ENCODE measurements around the gene NEUROD6.

The NEUROD6 gene

GRCh38 chr7:31335161-31335856 is 5.2 kb downstream of the NEUROD6 start:
- DNase-seq (ENCODE audit: low read depth, low spot score), result no peak
- no peak overlapping the region for H3K27ac ChIP-seq

GRCh38 chr7:31333291-31333690 is 7.2 kb downstream of the NEUROD6 start:
- DNase-seq (ENCODE audit: low read depth, low spot score), result no peak
- no peak overlapping the region for H3K27ac ChIP-seq

GRCh38 chr7:31327071-31327470 is 13.5 kb downstream of the NEUROD6 start:
- H3K27ac ChIP-seq, result no peak overlapping the region
- DNase-seq (ENCODE audit: low read depth, low spot score), result peak; percentile 29

GRCh38 chr7:31326416-31326815 is 14.1 kb downstream of the NEUROD6 start:
- no peak overlapping the region for H3K27ac ChIP-seq
- no peak for DNase-seq (ENCODE audit: low read depth, low spot score)

GRCh38 chr7:31323101-31323500 is 17.4 kb downstream of the NEUROD6 start:
- H3K27ac ChIP-seq, result no peak overlapping the region
- no peak for DNase-seq (ENCODE audit: low read depth, low spot score)

GRCh38 chr7:31320675-31321074 is 19.9 kb downstream of the NEUROD6 start:
- DNase-seq (ENCODE audit: low read depth, low spot score), result no peak
- no peak overlapping the region for H3K27ac ChIP-seq

- DNase-seq (ENCODE audit: low read depth, low spot score), result no peak
- no peak overlapping the region for H3K27ac ChIP-seq
These were observed 22.2 kb downstream of the NEUROD6 start for GRCh38 chr7:31318313-31318712.

GRCh38 chr7:31316876-31317275 is 23.6 kb downstream of the NEUROD6 start:
- no peak for DNase-seq (ENCODE audit: low read depth, low spot score)

GRCh38 chr7:31315758-31316157 is 24.8 kb downstream of the NEUROD6 start:
- no peak for DNase-seq (ENCODE audit: low read depth, low spot score)
- no peak overlapping the region for H3K27ac ChIP-seq

More at GRCh38 chr7:31316876-31317275, 23.6 kb downstream of the NEUROD6 start:
- H3K27ac ChIP-seq, result no peak overlapping the region

- H3K27ac ChIP-seq, result no peak overlapping the region
- no peak for DNase-seq (ENCODE audit: low read depth, low spot score)
These were observed 25.7 kb downstream of the NEUROD6 start for GRCh38 chr7:31314781-31315180.

- no peak for DNase-seq (ENCODE audit: low read depth, low spot score)
- H3K27ac ChIP-seq, result no peak overlapping the region
These were observed 27.6 kb downstream of the NEUROD6 start for GRCh38 chr7:31312889-31313288.

- H3K27ac ChIP-seq, result no peak overlapping the region
These were observed 29.0 kb downstream of the NEUROD6 start for GRCh38 chr7:31311552-31311951.

GRCh38 chr7:31310321-31310935 is 30.1 kb downstream of the NEUROD6 start:
- H3K27ac ChIP-seq, result no peak overlapping the region

More at GRCh38 chr7:31311552-31311951, 29.0 kb downstream of the NEUROD6 start:
- no peak for DNase-seq (ENCODE audit: low read depth, low spot score)

GRCh38 chr7:31309407-31309806 is 31.1 kb downstream of the NEUROD6 start:
- DNase-seq (ENCODE audit: low read depth, low spot score), result no peak
- no peak overlapping the region for H3K27ac ChIP-seq

More at GRCh38 chr7:31310321-31310935, 30.1 kb downstream of the NEUROD6 start:
- DNase-seq (ENCODE audit: low read depth, low spot score), result no peak

- DNase-seq (ENCODE audit: low read depth, low spot score), result no peak
These were observed 31.9 kb downstream of the NEUROD6 start for GRCh38 chr7:31308652-31309051.

GRCh38 chr7:31307972-31308371 is 32.6 kb downstream of the NEUROD6 start:
- no peak overlapping the region for H3K27ac ChIP-seq
- DNase-seq (ENCODE audit: low read depth, low spot score), result no peak

More at GRCh38 chr7:31308652-31309051, 31.9 kb downstream of the NEUROD6 start:
- no peak overlapping the region for H3K27ac ChIP-seq

- no peak for DNase-seq (ENCODE audit: low read depth, low spot score)
- H3K27ac ChIP-seq, result no peak overlapping the region
These were observed 35.3 kb downstream of the NEUROD6 start for GRCh38 chr7:31305260-31305659.

- H3K27ac ChIP-seq, result no peak overlapping the region
- no peak for DNase-seq (ENCODE audit: low read depth, low spot score)
These were observed 36.1 kb downstream of the NEUROD6 start for GRCh38 chr7:31304446-31304845.

- no peak overlapping the region for H3K27ac ChIP-seq
- no peak for DNase-seq (ENCODE audit: low read depth, low spot score)
These were observed 38.2 kb downstream of the NEUROD6 start for GRCh38 chr7:31302356-31302755.

- no peak overlapping the region for H3K27ac ChIP-seq
- no peak for DNase-seq (ENCODE audit: low read depth, low spot score)
These were observed 41.2 kb downstream of the NEUROD6 start for GRCh38 chr7:31299336-31299735.

- no peak for DNase-seq (ENCODE audit: low read depth, low spot score)
- no peak overlapping the region for H3K27ac ChIP-seq
These were observed 49.9 kb downstream of the NEUROD6 start for GRCh38 chr7:31290601-31291000.
